ENCODE measurements around the gene ZNF473. TPM values are rescaled to one million over a fixed set of nuclear protein-coding genes. Genes with fewer than 3 reads are reported as not detected.

The ZNF473 gene
- total RNA-seq, 1 donor from 2014 or later: 2.4 TPM

- H3K4me3 ChIP-seq: no peak overlapping the region
- no peak for DNase-seq
- peaks cover 19% of the 10 kb centered on the region for H3K4me1 ChIP-seq
- H3K27ac ChIP-seq (replicated peaks): peak overlapping the region; percentile 13
- H3K9me3 ChIP-seq (replicated peaks): no peaks in the 10 kb centered on the region
- H3K27me3 ChIP-seq (ENCODE audit: low read depth): no peaks in the 10 kb centered on the region
- intact Hi-C loops (cut with micrococcal nuclease): no loop called here
- H3K36me3 ChIP-seq: peaks cover 95% of the 10 kb centered on the region
- no peak for TF ChIP-seq CTCF (IDR thresholded peaks at IDR 0.05; ENCODE audit: borderline replicate concordance)
Observed at GRCh38 chr19:50003810-50004419, 21.9 kb upstream of the ZNF473 start.

GRCh38 chr19:50005428-50005827 is 20.4 kb upstream of the ZNF473 start:
- Histone ChIP-seq H3K4me3 (no peak overlapping the region), H3K4me1 (peaks cover 14% of the 10 kb centered on the region), H3K9me3 (replicated peaks) (no peaks in the 10 kb centered on the region), H3K27ac (replicated peaks) (no peak overlapping the region), H3K27me3 (ENCODE audit: low read depth) (no peaks in the 10 kb centered on the region), H3K36me3 (peaks cover 92% of the 10 kb centered on the region)
- intact Hi-C loops (cut with micrococcal nuclease): no loop called here
- TF ChIP-seq CTCF (IDR thresholded peaks at IDR 0.05; ENCODE audit: borderline replicate concordance): no peak
- DNase-seq: no peak

GRCh38 chr19:50007170-50007569 is 18.6 kb upstream of the ZNF473 start:
- no peak for TF ChIP-seq CTCF (IDR thresholded peaks at IDR 0.05; ENCODE audit: borderline replicate concordance)
- DNase-seq: no peak
- Histone ChIP-seq H3K27me3 (ENCODE audit: low read depth) (no peaks in the 10 kb centered on the region), H3K4me3 (no peak overlapping the region), H3K4me1 (peaks cover 14% of the 10 kb centered on the region), H3K27ac (replicated peaks) (no peak overlapping the region), H3K36me3 (peaks cover 85% of the 10 kb centered on the region), H3K9me3 (replicated peaks) (no peaks in the 10 kb centered on the region)
- intact Hi-C loops (cut with micrococcal nuclease): no loop called here

GRCh38 chr19:50007947-50008346 is 17.9 kb upstream of the ZNF473 start:
- no peak overlapping the region for H3K27ac ChIP-seq (replicated peaks)
- H3K9me3 ChIP-seq (replicated peaks): no peaks in the 10 kb centered on the region
- intact Hi-C loops (cut with micrococcal nuclease): no loop called here
- DNase-seq: no peak
- peaks cover 14% of the 10 kb centered on the region for H3K4me1 ChIP-seq
- no peak overlapping the region for H3K4me3 ChIP-seq
- no peaks in the 10 kb centered on the region for H3K27me3 ChIP-seq (ENCODE audit: low read depth)
- no peak for TF ChIP-seq CTCF (IDR thresholded peaks at IDR 0.05; ENCODE audit: borderline replicate concordance)
- H3K36me3 ChIP-seq: peaks cover 78% of the 10 kb centered on the region

GRCh38 chr19:50008532-50008931 is 17.3 kb upstream of the ZNF473 start:
- TF ChIP-seq CTCF (IDR thresholded peaks at IDR 0.05; ENCODE audit: borderline replicate concordance): peak; percentile 12
- DNase-seq: peak; percentile 24

More at GRCh38 chr19:50008532-50008931, 17.3 kb upstream of the ZNF473 start:
- Histone ChIP-seq H3K9me3 (replicated peaks) (no peaks in the 10 kb centered on the region), H3K4me1 (peaks cover 13% of the 10 kb centered on the region), H3K27me3 (ENCODE audit: low read depth) (no peaks in the 10 kb centered on the region), H3K4me3 (no peak overlapping the region), H3K36me3 (peaks cover 78% of the 10 kb centered on the region), H3K27ac (replicated peaks) (no peak overlapping the region)
- intact Hi-C loops (cut with micrococcal nuclease): no loop called here

Measured in left ventricle myocardium inferior (tissue), 1 donor.